Brain microvascular endothelial cell (primary cell): Measurements from ENCODE around the gene TRABD2B.

Experiments
- DNase-seq: peaks from one replicate; pipeline ENCODE4 v3.0.0-alpha.2; 2020
- H3K27ac ChIP-seq: fragments of 250-450 bp; sonication (Bioruptor Pico); 2 replicates; pipeline ENCODE4 v1.5.1; 2020; ENCODE audit warnings: mild to moderate bottlenecking, moderate library complexity
- H3K27me3 ChIP-seq: fragments of 250-450 bp; sonication (Bioruptor Pico); replicated peaks from 2 replicates; pipeline ENCODE4 v1.5.1; 2020; ENCODE audit warnings: mild to moderate bottlenecking
- H3K36me3 ChIP-seq: fragments of 250-450 bp; sonication (Bioruptor Pico); replicated peaks from 2 replicates; pipeline ENCODE4 v1.5.1; 2020; ENCODE audit warnings: mild to moderate bottlenecking
- H3K4me3 ChIP-seq: 2 replicates; pipeline ENCODE4 v1.5.1; 2011; ENCODE audit warnings: low read depth, mild to moderate bottlenecking, control low read depth, low read length, moderate library complexity
- CTCF ChIP-seq: IDR thresholded peaks from 2 replicates; pipeline ENCODE4 v1.5.1; 2011; ENCODE audit warnings: low read depth, mild to moderate bottlenecking, moderate library complexity, low read length, control low read depth, inconsistent platforms; ENCODE audit errors: missing control alignments
- in situ Hi-C: cut with HindIII; loops from 2 replicates; pipeline ENCODE4 v1.10.0; 2017; ENCODE audit warnings: low sequenced_read_pairs, low pct_ligation_motif_present

The TRABD2B gene

GRCh38 chr1:47713975-47714767 is 283.0 kb downstream of the TRABD2B start:
- Histone ChIP-seq H3K27ac (no peak overlapping the region), H3K36me3 (no peaks in the 10 kb centered on the region), H3K4me3 (no peak overlapping the region), H3K27me3 (peaks cover 54% of the 10 kb centered on the region)
- no peak for TF ChIP-seq CTCF
- no peak for DNase-seq
- in situ Hi-C loops, result no loop called here

GRCh38 chr1:47713333-47713953 is 283.7 kb downstream of the TRABD2B start:
- peaks cover 61% of the 10 kb centered on the region for H3K27me3 ChIP-seq
- in situ Hi-C loops, result no loop called here

GRCh38 chr1:47712596-47713299 is 284.4 kb downstream of the TRABD2B start:
- DNase-seq, result no peak
- in situ Hi-C loops, result no loop called here
- H3K27me3 ChIP-seq, result peaks cover 58% of the 10 kb centered on the region

More at GRCh38 chr1:47713333-47713953, 283.7 kb downstream of the TRABD2B start:
- no peak for DNase-seq
- Histone ChIP-seq H3K4me3 (no peak overlapping the region), H3K27ac (no peak overlapping the region), H3K36me3 (no peaks in the 10 kb centered on the region)
- TF ChIP-seq CTCF, result no peak

GRCh38 chr1:47711848-47712492 is 285.2 kb downstream of the TRABD2B start:
- Histone ChIP-seq H3K4me3 (no peak overlapping the region), H3K36me3 (no peaks in the 10 kb centered on the region), H3K27me3 (peaks cover 55% of the 10 kb centered on the region), H3K27ac (no peak overlapping the region)
- DNase-seq, result no peak
- no peak for TF ChIP-seq CTCF
- in situ Hi-C loops, result no loop called here

More at GRCh38 chr1:47712596-47713299, 284.4 kb downstream of the TRABD2B start:
- TF ChIP-seq CTCF, result no peak
- Histone ChIP-seq H3K4me3 (no peak overlapping the region), H3K27ac (no peak overlapping the region), H3K36me3 (no peaks in the 10 kb centered on the region)

- H3K36me3 ChIP-seq, result no peaks in the 10 kb centered on the region
- in situ Hi-C loops, result no loop called here
- TF ChIP-seq CTCF, result no peak
Observed at GRCh38 chr1:47711184-47711847, 285.9 kb downstream of the TRABD2B start.

More at GRCh38 chr1:47711184-47711847, 285.9 kb downstream of the TRABD2B start:
- H3K4me3 ChIP-seq, result no peak overlapping the region
- no peak for DNase-seq
- H3K27ac ChIP-seq, result no peak overlapping the region
- peaks cover 55% of the 10 kb centered on the region for H3K27me3 ChIP-seq
